ENCODE data around the gene CYB5RL.
"Not testable (repeated sequence)": the region's sequence is repeated elsewhere in the genome, so short reads cannot be mapped to it uniquely, and the experiment has no call there.

Gene CYB5RL

DNA sequence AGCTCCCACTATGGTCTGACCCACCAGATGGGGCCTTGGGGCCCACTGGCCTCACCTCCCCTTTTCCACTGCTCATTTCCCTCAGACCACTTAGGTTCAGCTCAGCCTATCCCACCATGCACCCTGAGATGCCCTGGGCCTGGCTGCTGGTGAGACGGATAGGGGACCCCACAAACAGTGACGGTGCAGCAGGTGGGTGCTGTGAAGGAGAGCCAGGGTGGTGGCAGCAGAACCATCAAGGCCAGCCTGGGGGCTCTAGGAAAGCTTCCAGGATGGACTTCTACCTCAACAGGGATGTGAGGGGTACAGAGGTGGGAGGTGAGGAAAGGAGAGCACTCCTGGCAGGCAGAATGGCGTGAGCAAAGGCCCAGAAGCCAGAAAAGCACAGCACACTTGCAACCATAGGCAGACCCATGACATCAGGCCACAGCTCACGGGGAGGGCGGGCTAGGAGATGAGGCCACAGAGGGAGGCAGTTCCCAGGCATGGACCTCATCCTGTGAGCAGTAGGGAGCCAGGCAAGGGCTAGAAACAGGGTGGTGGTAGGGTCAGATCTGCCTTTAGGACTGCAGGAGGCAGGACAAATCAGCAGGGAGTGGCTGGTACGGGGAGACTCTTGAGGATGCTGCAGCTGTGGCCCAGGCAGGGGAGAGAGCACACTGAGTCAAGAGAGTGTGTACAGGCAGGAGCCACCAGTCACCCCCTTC is 23.1 kb downstream of the CYB5RL start:
- no peak overlapping the region for H3K4me3 ChIP-seq
- no peaks in the 10 kb centered on the region for H4K20me1 ChIP-seq
- H3K4me2 ChIP-seq: no peak overlapping the region
- no peaks in the 10 kb centered on the region for H3K27me3 ChIP-seq
- H3K9me3 ChIP-seq: no peaks in the 10 kb centered on the region
- no peak for TF ChIP-seq Cebpa-rat (IDR thresholded peaks at IDR 0.05)
- peaks cover 20% of the 10 kb centered on the region for H3K4me1 ChIP-seq
- H3K9ac ChIP-seq: no peak overlapping the region
- no peak overlapping the region for H3K27ac ChIP-seq
- peaks cover 51% of the 10 kb centered on the region for H3K36me3 ChIP-seq

DNA sequence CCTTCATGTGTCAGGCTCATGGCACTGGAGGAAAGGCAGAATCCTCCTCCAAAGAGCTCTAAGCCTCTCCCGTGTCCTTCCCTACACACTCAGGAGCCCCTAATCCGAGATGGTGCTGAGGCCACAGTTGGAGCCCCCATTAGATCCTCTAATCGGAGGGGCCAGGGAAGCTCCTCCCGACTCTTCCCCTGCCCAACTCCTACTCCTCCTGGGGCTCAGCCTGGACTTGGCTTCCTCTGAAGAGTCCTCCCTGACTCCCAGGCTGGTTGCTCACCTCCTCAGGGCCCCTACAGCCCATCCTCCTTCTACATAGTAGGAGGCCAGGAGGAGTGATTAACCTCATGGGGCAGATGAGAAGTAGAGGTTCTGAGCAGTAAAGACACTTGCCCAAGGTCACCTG is 25.7 kb downstream of the CYB5RL start:
- no peaks in the 10 kb centered on the region for H3K27me3 ChIP-seq
- H3K9me3 ChIP-seq: no peaks in the 10 kb centered on the region
- no peak overlapping the region for H3K4me3 ChIP-seq
- peaks cover 32% of the 10 kb centered on the region for H3K36me3 ChIP-seq
- TF ChIP-seq Cebpa-rat (IDR thresholded peaks at IDR 0.05): no peak
- no peaks in the 10 kb centered on the region for H4K20me1 ChIP-seq
- H3K27ac ChIP-seq: no peak overlapping the region
- H3K4me2 ChIP-seq: peak overlapping the region; percentile 35
- H3K4me1 ChIP-seq: peaks cover 20% of the 10 kb centered on the region
- no peak overlapping the region for H3K9ac ChIP-seq

DNA sequence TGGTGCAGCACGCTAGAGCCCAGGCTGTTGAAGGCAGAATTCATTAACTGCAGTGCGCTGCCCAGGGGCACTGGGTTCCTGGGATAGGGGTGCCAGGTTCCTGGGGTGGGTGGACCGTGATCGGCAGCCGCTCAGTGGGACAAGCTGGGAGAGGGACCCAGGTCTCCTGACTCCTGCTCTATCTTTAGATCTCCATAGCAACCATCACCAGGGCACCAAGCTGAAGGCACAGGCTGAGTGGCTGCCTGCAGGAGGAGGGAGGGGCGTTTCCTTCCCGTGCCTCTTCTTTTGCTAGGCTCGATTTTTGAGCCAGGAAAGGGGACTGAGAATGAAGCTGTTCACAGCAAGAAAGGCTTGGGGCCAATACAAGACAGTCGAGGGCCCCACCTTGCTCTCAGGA is 26.1 kb downstream of the CYB5RL start:
- Histone ChIP-seq H3K27me3 (no peaks in the 10 kb centered on the region), H3K36me3 (peaks cover 27% of the 10 kb centered on the region), H3K4me3 (no peak overlapping the region), H3K4me1 (peaks cover 20% of the 10 kb centered on the region), H3K9me3 (no peaks in the 10 kb centered on the region), H3K9ac (no peak overlapping the region), H3K27ac (no peak overlapping the region), H4K20me1 (no peaks in the 10 kb centered on the region), H3K4me2 (peak overlapping the region; percentile 35)
- TF ChIP-seq Cebpa-rat (IDR thresholded peaks at IDR 0.05): no peak

DNA sequence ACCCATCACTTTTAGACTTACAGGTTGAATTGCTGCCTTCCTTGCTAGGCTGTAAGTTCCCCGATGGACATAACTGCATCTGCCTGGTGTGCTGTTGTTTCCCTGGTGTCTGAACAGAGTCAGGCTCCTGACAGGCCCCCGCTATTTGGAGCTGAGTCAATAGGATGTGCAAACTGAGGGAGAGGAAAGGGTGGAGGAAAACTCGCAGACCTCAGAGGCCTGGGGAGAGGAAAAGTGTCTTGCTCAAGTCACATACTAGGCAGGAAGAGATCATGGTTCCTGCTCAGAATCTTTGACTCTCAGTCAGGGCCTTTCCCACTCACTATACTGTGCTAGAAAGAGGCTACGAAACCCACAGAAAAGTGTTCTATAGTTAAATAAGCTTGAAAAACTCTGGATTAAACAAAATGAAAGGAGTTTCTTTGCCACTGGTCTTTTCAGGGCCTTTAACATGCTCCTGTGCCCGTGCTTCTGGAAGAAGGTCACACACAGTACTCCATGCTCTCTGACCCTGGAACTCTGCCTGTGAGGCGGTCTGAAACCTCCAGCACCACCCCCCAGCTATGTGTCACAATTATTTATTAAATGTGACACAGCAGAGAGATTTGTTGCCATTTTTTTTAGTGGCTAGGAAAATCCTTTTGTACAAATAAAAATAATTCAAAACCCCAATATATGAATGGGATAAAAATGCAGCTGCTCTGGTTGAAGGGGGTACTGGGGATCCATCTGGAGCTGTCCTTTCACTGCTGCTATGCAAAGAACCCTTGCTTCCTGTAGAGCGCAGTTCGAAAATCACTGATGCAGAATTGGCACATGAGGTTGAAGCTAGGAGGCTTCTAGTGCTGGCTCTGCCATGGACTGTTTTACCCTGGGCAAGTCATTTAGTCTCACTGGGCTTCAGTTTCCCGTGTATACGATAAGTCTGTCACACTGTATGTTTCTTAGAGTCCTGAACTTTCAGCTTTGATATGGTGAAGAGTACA is 26.9 kb downstream of the CYB5RL start:
- H3K27me3 ChIP-seq: no peaks in the 10 kb centered on the region
- H3K9ac ChIP-seq: no peak overlapping the region
- H3K4me2 ChIP-seq: no peak overlapping the region
- H3K27ac ChIP-seq: peak overlapping the region; percentile 18; the same call in 1 of the 2 replicates
- H4K20me1 ChIP-seq: no peaks in the 10 kb centered on the region
- TF ChIP-seq Cebpa-rat (IDR thresholded peaks at IDR 0.05): no peak
- H3K36me3 ChIP-seq: peaks cover 20% of the 10 kb centered on the region
- H3K4me1 ChIP-seq: peaks cover 20% of the 10 kb centered on the region
- no peak overlapping the region for H3K4me3 ChIP-seq
- no peaks in the 10 kb centered on the region for H3K9me3 ChIP-seq

DNA sequence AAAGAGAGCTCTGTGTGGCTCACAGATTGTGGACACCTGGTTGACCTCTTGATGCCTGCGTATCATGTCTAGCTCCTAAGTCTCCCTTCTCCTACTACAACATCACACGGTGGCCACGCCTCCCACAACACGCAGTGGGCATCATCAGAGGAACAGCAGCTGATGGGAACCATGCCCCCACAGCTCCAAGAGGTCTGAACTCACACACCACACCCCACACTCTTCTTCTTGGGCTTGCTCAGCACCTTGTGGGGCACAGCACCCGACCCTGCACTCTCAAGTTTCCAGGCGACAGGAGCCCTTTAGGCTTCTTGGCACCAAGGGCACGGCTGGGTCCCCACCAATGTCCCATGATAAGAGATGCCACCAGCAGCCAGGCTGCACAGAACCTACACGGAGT is 28.2 kb downstream of the CYB5RL start:
- Histone ChIP-seq H3K27ac (no peak overlapping the region), H3K4me3 (no peak overlapping the region), H3K9ac (no peak overlapping the region), H3K4me2 (no peak overlapping the region), H3K9me3 (no peaks in the 10 kb centered on the region), H3K27me3 (no peaks in the 10 kb centered on the region), H3K36me3 (peaks cover 15% of the 10 kb centered on the region), H4K20me1 (no peaks in the 10 kb centered on the region), H3K4me1 (peaks cover 20% of the 10 kb centered on the region)
- TF ChIP-seq Cebpa-rat (IDR thresholded peaks at IDR 0.05): no peak

DNA sequence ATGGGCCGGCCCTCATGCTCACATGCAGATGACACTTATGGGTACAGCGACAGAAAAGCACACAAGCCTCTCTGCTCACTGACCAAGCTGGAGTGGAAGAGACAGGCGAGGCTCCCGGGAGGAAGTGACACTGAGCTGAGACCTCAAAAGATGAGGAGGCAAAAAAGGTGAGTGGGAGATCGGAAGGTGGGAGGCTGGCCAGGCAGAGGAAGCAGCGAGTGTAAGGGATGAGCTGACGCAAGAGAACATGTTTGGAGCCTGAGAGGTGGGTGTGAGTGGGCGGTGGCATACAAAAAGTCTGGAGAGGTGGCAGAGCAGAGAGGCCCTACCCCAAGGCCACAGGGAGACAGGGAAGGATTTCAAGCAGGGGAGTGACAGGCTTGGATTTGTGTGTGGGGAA is 28.8 kb downstream of the CYB5RL start:
- Histone ChIP-seq H3K36me3 (peaks cover 15% of the 10 kb centered on the region), H3K9me3 (no peaks in the 10 kb centered on the region), H3K4me1 (peaks cover 20% of the 10 kb centered on the region), H3K4me2 (no peak overlapping the region), H3K27ac (no peak overlapping the region), H4K20me1 (no peaks in the 10 kb centered on the region), H3K9ac (no peak overlapping the region), H3K4me3 (no peak overlapping the region), H3K27me3 (no peaks in the 10 kb centered on the region)
- no peak for TF ChIP-seq Cebpa-rat (IDR thresholded peaks at IDR 0.05)

DNA sequence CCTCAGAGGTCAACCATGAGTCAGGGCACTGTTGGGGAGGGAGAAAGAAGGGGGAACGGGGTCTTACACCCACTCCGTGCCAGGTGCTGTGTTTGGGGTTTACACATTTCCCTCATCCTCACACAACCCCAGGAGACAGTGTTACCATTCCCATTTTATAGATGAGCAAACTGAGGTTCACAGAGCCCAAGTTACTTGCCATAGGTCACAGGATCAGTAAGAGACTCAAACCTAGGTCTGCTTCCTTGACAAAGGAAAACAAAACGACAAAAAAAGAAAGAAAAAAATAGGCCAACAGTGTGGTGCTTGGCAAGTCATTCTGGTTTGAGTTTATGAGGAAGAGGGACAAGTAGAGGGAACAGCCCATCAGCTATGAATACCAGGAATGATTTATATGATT is 30.8 kb downstream of the CYB5RL start:
- Histone ChIP-seq H3K27me3 (no peaks in the 10 kb centered on the region), H3K9ac (no peak overlapping the region), H3K4me3 (no peak overlapping the region), H3K9me3 (no peaks in the 10 kb centered on the region), H3K4me1 (peaks cover 16% of the 10 kb centered on the region), H3K4me2 (no peak overlapping the region), H3K36me3 (peaks cover 4% of the 10 kb centered on the region), H4K20me1 (no peaks in the 10 kb centered on the region), H3K27ac (no peak overlapping the region)
- no peak for TF ChIP-seq Cebpa-rat (IDR thresholded peaks at IDR 0.05)

DNA sequence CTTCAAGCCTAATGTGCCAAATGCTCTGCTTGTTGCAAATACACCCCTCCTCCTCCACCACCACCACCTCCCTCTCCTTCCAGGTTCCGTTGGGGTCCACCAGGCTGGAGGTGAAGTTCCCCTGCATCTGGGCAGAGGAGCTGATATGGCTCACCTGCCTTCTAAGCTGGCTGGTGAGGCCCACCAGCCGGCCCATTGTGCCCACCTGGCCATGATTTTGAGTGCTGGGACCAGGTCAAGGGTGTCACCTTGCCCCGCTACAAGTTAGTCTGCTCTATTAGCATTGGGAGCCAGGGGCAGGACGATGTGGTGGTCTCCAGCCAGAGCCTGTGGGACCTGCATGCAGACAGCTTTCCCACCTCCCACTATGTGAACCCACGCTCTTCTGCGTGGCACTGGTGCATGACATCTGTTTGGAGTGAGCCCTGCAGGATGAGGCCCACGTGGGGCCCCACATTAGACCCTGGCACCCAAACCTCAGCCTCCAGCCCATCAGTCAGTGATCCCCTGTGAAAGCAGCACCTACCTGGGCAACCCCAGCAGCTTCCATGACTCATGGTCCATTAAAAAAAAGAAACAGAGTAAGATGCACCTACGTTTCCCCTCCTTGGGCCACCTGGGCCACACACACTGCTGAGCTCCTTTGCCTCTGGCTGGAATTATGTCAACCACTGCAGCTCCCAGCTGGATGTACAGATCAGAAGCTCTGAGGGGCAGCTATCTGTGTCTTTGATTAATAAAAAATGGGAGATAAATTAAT is 31.4 kb downstream of the CYB5RL start:
- Histone ChIP-seq H3K9me3 (no peaks in the 10 kb centered on the region), H3K36me3 (no peaks in the 10 kb centered on the region), H3K27ac (no peak overlapping the region), H3K9ac (no peak overlapping the region), H3K4me3 (no peak overlapping the region), H4K20me1 (no peaks in the 10 kb centered on the region), H3K4me2 (no peak overlapping the region), H3K27me3 (no peaks in the 10 kb centered on the region), H3K4me1 (peaks cover 9% of the 10 kb centered on the region)
- TF ChIP-seq Cebpa-rat (IDR thresholded peaks at IDR 0.05): no peak

DNA sequence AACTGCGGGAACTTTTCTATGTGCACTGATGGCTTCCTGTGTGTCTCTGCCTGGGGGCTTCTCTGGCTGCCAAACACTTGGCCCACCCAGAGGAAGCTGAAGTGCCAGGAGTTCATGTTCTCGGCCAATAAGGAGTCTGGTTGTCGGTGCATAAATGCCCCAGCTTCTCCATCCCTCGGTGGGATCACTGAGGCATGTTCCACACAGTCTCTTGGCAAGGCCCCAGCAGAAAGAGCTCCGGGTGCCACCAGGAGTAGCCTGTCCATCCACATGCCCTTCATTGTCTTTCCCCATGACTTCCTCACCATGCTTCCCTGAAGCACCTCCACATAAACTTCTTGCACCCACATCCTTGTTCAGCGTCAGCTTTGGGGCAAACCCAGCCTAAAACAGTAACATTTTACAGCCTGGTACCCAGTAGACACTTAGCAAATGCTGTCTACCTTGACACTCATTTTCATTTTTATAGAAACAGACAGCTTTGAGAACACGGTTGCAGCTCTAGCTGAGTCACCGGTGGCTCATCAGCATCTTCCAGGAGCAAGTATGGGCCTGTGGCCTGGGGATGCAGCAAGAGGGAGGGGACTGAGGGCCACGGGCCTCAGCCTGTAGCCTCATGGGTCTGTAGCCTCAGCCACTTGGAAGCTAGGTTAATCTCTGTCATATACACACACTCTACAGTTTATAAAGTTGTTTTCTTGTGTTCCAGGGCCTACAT is 32.2 kb downstream of the CYB5RL start:
- Histone ChIP-seq H3K4me1 (0 out of 2 replicates have a peak, but pooled peaks cover 1% of the 10 kb centered on the region), H3K36me3 (no peaks in the 10 kb centered on the region), H3K4me3 (no peak overlapping the region), H3K9me3 (no peaks in the 10 kb centered on the region), H4K20me1 (no peaks in the 10 kb centered on the region), H3K4me2 (no peak overlapping the region), H3K27ac (no peak overlapping the region), H3K9ac (no peak overlapping the region), H3K27me3 (no peaks in the 10 kb centered on the region)
- no peak for TF ChIP-seq Cebpa-rat (IDR thresholded peaks at IDR 0.05)

DNA sequence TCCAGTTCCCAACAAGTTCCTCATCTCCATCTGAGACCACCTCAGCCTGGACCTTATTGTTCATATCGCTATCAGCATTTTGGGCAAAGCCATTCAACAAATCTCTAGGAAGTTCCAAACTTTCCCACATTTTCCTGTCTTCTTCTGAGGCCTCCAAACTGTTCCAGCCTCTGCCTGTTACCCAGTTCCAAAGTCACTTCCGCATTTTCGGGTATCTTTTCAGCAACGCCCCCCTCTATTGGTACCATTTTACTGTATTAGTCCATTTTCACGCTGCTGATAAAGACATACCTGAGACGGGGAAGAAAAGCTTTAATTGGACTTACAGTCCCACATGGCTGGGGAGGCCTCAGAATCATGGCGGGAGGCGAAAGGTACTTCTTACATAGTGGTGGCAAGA is 33.5 kb downstream of the CYB5RL start:
- not testable (repeated sequence) for H3K9me3 ChIP-seq, H4K20me1 ChIP-seq, H3K9ac ChIP-seq, H3K4me1 ChIP-seq, H3K4me3 ChIP-seq, H3K27ac ChIP-seq, H3K4me2 ChIP-seq, H3K27me3 ChIP-seq, H3K36me3 ChIP-seq

All from BLaER1 (cell line).